ENCODE results near the gene PRDX1. TPM values are rescaled to one million over a fixed set of nuclear protein-coding genes. Genes with fewer than 3 reads are reported as not detected.

PRDX1 gene
- total and polyA plus RNA-seq, 2 of the 13 experiments (the other 11 are each of a cell fraction or from before 2014, with no cell fraction given), result 761 to 1,898 TPM

- peak; percentile 63; the same call in 1 of the 2 replicates for TF ChIP-seq ZNF616 (CRISPR knock-in tag; IDR thresholded peaks at IDR 0.05; ENCODE audit: low read depth)
- no peak for TF ChIP-seq BCLAF1 (IDR thresholded peaks at IDR 0.05)
- TF ChIP-seq ZNF746 (CRISPR knock-in tag; IDR thresholded peaks at IDR 0.05), result peak; percentile 50; the same call in 1 of the 2 replicates
- peak; percentile 90 for TF ChIP-seq POLR2A (IDR thresholded peaks at IDR 0.05; ENCODE audit: insufficient read depth in 1 of 2, low read depth in 2 of 2, low read length in 2 of 2)
- TF ChIP-seq HMG20A (CRISPR knock-in tag; IDR thresholded peaks at IDR 0.05; ENCODE audit: borderline replicate concordance), result no peak; the same call in 1 of the 2 replicates
- TF ChIP-seq ZNF563 (CRISPR knock-in tag; IDR thresholded peaks at IDR 0.05), result peak; percentile 87
- TF ChIP-seq ZNF710 (CRISPR knock-in tag; IDR thresholded peaks at IDR 0.05; ENCODE audit: borderline replicate concordance), result no peak
- TF ChIP-seq MLLT10 (CRISPR knock-in tag; IDR thresholded peaks at IDR 0.05), result no peak
- no peak for TF ChIP-seq ZNF18 (CRISPR knock-in tag; IDR thresholded peaks at IDR 0.05; ENCODE audit: insufficient replicate concordance)
- peak; percentile 64 for TF ChIP-seq ZFY (CRISPR knock-in tag; IDR thresholded peaks at IDR 0.05)
- TF ChIP-seq CENPT (CRISPR knock-in tag; IDR thresholded peaks at IDR 0.05; ENCODE audit: low read depth), result no peak
- 0 out of 2 replicates have a peak, but pooled peaks have one; percentile 29 for TF ChIP-seq MTA1 (CRISPR knock-in tag; IDR thresholded peaks at IDR 0.05; ENCODE audit: borderline replicate concordance)
- TF ChIP-seq GPN1 (CRISPR knock-in tag; IDR thresholded peaks at IDR 0.05; ENCODE audit: borderline replicate concordance), result no peak
- no peak for TF ChIP-seq IRF1 (CRISPR knock-in tag; IDR thresholded peaks at IDR 0.05; ENCODE audit: low read depth)
- TF ChIP-seq ETV6 (CRISPR knock-in tag; conservative IDR thresholded peaks at IDR 0.05), result peak; percentile 68; the same call in 1 of the 2 replicates
- TF ChIP-seq ZNF605 (CRISPR knock-in tag; IDR thresholded peaks at IDR 0.05), result 0 out of 2 replicates have a peak, but pooled peaks have one; percentile 34
- TF ChIP-seq ZNF800 (CRISPR knock-in tag; IDR thresholded peaks at IDR 0.05), result peak; percentile 47; the same call in 1 of the 2 replicates
- TF ChIP-seq RBM39 (IDR thresholded peaks at IDR 0.05; ENCODE audit: low read depth, low read length, poor library complexity, severe bottlenecking), result peak; percentile 78
- TF ChIP-seq ZKSCAN8 (CRISPR knock-in tag; IDR thresholded peaks at IDR 0.05; ENCODE audit: borderline replicate concordance), result 0 out of 2 replicates have a peak, but pooled peaks have one; percentile 14
Observed at GRCh38 chr1:45490626-45491486, 30.8 kb downstream of the PRDX1 start, which contains the start of gene TESK2 (continued).

All from HepG2 (cell line).